Brain pericyte (primary cell): Measurements from ENCODE around the gene EPB41L2.

Source experiments
- DNase-seq: peaks from one replicate; pipeline ENCODE4 v3.0.0-alpha.2; 2012; ENCODE audit warnings: low read depth, low spot score

EPB41L2 gene

GRCh38 chr6:130978180-130978579, 84.9 kb downstream of the EPB41L2 start:
- no peak for DNase-seq

GRCh38 chr6:130975325-130975724, 87.7 kb downstream of the EPB41L2 start:
- DNase-seq: no peak

GRCh38 chr6:130973521-130974277, 89.3 kb downstream of the EPB41L2 start:
- DNase-seq: no peak

GRCh38 chr6:130971504-130971903, 91.5 kb downstream of the EPB41L2 start:
- DNase-seq: no peak

GRCh38 chr6:130970839-130971410, 92.1 kb downstream of the EPB41L2 start:
- DNase-seq: no peak

GRCh38 chr6:130969791-130970491, 93.1 kb downstream of the EPB41L2 start:
- no peak for DNase-seq

GRCh38 chr6:130969166-130969565, 93.9 kb downstream of the EPB41L2 start:
- DNase-seq: no peak

- DNase-seq: no peak
Measured at GRCh38 chr6:130968476-130968875, 94.6 kb downstream of the EPB41L2 start.

- DNase-seq: no peak
Measured at GRCh38 chr6:130967502-130968445, 95.3 kb downstream of the EPB41L2 start.

- DNase-seq: no peak
Measured at GRCh38 chr6:130966344-130966980, 96.6 kb downstream of the EPB41L2 start.

- DNase-seq: no peak
Measured at GRCh38 chr6:130965656-130966055, 97.4 kb downstream of the EPB41L2 start.

GRCh38 chr6:130964808-130965604, 98.0 kb downstream of the EPB41L2 start:
- DNase-seq: no peak

GRCh38 chr6:130964289-130964688, 98.8 kb downstream of the EPB41L2 start:
- DNase-seq: no peak

GRCh38 chr6:130962966-130963365, 100.1 kb downstream of the EPB41L2 start:
- DNase-seq: no peak

- DNase-seq: no peak
Measured at GRCh38 chr6:130961148-130961547, 101.9 kb downstream of the EPB41L2 start.

GRCh38 chr6:130959951-130960350, 103.1 kb downstream of the EPB41L2 start:
- no peak for DNase-seq

- DNase-seq: no peak
Measured at GRCh38 chr6:130958468-130958867, 104.6 kb downstream of the EPB41L2 start.

GRCh38 chr6:130955755-130956154, 107.3 kb downstream of the EPB41L2 start:
- DNase-seq: no peak

GRCh38 chr6:130949553-130949952, 113.5 kb downstream of the EPB41L2 start:
- DNase-seq: no peak

GRCh38 chr6:130947464-130947863, 115.6 kb downstream of the EPB41L2 start:
- no peak for DNase-seq
